Heart left ventricle (tissue), 16 donors: Measurements from ENCODE around the gene CUBN. TPM values are rescaled to one million over a fixed set of nuclear protein-coding genes. Genes with fewer than 3 reads are reported as not detected.

ENCODE experiments used
- ATAC-seq, 4 donors: fragments of 200-7000 bp; cut with Tn5 transposase; one replicate each; pipeline ENCODE4 v1.9.1; 2020 to 2022; ENCODE audit warnings: moderate library complexity in 4 of 4, mild to moderate bottlenecking in 3 of 4, moderate number of reproducible peaks in 1 of 4
- DNase-seq, 5 donors: peaks; one replicate each; pipeline ENCODE4 v3.0.0-alpha.2; 2020
- H3K27ac ChIP-seq, 12 donors: fragments of 200-600 bp; sonication (generic) in 4 of 12; one replicate each; pipeline versions ENCODE4 v1.5.0 to v1.8.0; 2016 to 2022; ENCODE audit warnings: mild to moderate bottlenecking in 2 of 12
- H3K27me3 ChIP-seq, 9 donors: fragments of 200-600 bp; sonication (generic) in 2 of 9; one replicate each; pipeline versions ENCODE4 v1.5.1 to v1.8.0; 2016 to 2022; ENCODE audit warnings: mild to moderate bottlenecking in 3 of 9
- H3K36me3 ChIP-seq, 9 donors: fragments of 200-600 bp; sonication (generic) in 2 of 9; one replicate each; pipeline versions ENCODE4 v1.5.0 to v1.8.0; 2018 to 2022; ENCODE audit warnings: mild to moderate bottlenecking in 2 of 9
- H3K4me1 ChIP-seq, 12 donors: fragments of 200-600 bp; sonication (generic) in 4 of 12; one replicate each; pipeline versions ENCODE4 v1.5.0 to v1.8.0; 2016 to 2022; ENCODE audit warnings: mild to moderate bottlenecking in 3 of 12
- H3K4me3 ChIP-seq, 12 donors: fragments of 200-600 bp; sonication (generic) in 4 of 12; one replicate each; pipeline versions ENCODE4 v1.5.0 to v1.8.0; 2017 to 2022; ENCODE audit warnings: mild to moderate bottlenecking in 9 of 12, moderate library complexity in 4 of 12
- H3K9me3 ChIP-seq, 12 donors: fragments of 200-600 bp; sonication (generic) in 4 of 12; one replicate each; pipeline versions ENCODE4 v1.5.0 to v1.8.0; 2016 to 2022; ENCODE audit warnings: mild to moderate bottlenecking in 1 of 12
- CTCF ChIP-seq, 12 donors: fragments of 200-600 bp; sonication (generic) in 4 of 12; IDR thresholded peaks; one replicate each; pipeline versions ENCODE4 v1.5.0 to v1.8.0; 2018 to 2022; ENCODE audit warnings: antibody characterized with exemption in 12 of 12, mild to moderate bottlenecking in 5 of 12
- POLR2A ChIP-seq, 2 donors: fragments of 450-650 bp; IDR thresholded peaks; one replicate each; pipeline ENCODE4 v1.6.1; 2017; ENCODE audit warnings: antibody characterized with exemption in 2 of 2, mild to moderate bottlenecking in 2 of 2, moderate library complexity in 2 of 2
- WGBS, 4 donors: extraction: QIAGEN DNeasy Blood & Tissue Kit in 2 of 4; methylation state at CpG; one replicate each; pipeline versions ENCODE4 v1.1.5 to v1.1.7; 2013 to 2018; 5-methylcytosine and 5-hydroxymethylcytosine counted together
- intact Hi-C, 10 donors: fragments of 100-400 bp; cut with DNase I; formaldehyde crosslinking; loops; one replicate each; pipeline versions ENCODE4 v1.11.1 to v1.14.2; 2022
- polyA plus RNA-seq, 2 donors: library from polyadenylated mRNA; stranded (reverse); fragments of 200-250 nt; gene quantifications; one replicate each; pipeline ENCODE4 v1.2.3, GENCODE V29; 2013
- total RNA-seq, 9 donors: library from RNA; depleted of rRNA in 2 of 9; stranded (reverse); fragments of >200 nt in 2 of 9; fragmentation: NEBNext Ultra II Directional in 3 of 9; extraction: Animal tissue kit (Norgen Biotek cat#: 25700) in 3 of 9; gene quantifications; one replicate each; pipeline versions ENCODE4 v1.1.0 to v1.2.4, GENCODE V29; 2016 to 2023
- donor health status: ischemic (EF 13 %, LVEDD 7.1; RV severe dilation, severe dysfunction).
- donor health status: healthy with polysubstance abuse.
- donor health status: DM: no; HTN: yes; CAD: no.
- donor health status: DM: no; HTN: no; CAD: no.
- donor health status: ischemic (EF 25% LVEDD 6.9; RV normal size, moderate dysfunction).
- donor health status: ischemic (EF 25% LVEDD 5.7; RV mildly dilated, moderate dysfunction).
- donor health status: healthy.
- donor health status: DM: yes; HTN: yes; CAD: no.
- donor health status: ischemic (EF 35%, LVEDD 5.7; RV mildly dilated, moderate dysfunction).
- donor health status: nonischemic (EF 11% LVEDD 7.7; RV severe dilation, severe dysfunction).
- donor health status: DM: yes; HTN: yes; CAD: no.
- donor health status: PGD.
- donor health status: ischemic (EF 29% LVEDD 5.4; RV normal size, mild dysfunction).
- donor health status: nonischemic (EF 23%, LVEDD 6.1; RV moderate dilation, normal function).

CUBN gene
- total and polyA plus RNA-seq, 11 donors, result 0.07 to 1.5 (median 0.44) TPM

GRCh38 chr10:17003651-17004286 lies 125.8 kb downstream of the CUBN start:
- Histone ChIP-seq H3K4me3 (no peak overlapping the region), H3K4me1 (peaks cover 0 to 69% (median 25%) of the 10 kb centered on the region in 12 donors), H3K9me3 (peaks cover 0 to 14% (median 0%) of the 10 kb centered on the region in 12 donors), H3K36me3 (no peaks in the 10 kb centered on the region), H3K27me3 (no peaks in the 10 kb centered on the region), H3K27ac (peak overlapping the region in 7 of 12 donors; percentile 44 to 91 (median 78))
- intact Hi-C loops, result loop anchor here in 3 of 10 donors (5.0 to 10.0 kb wide), 3 partner anchors 109 to 229 kb away; partner anchors contain the start of gene VIM (in 1 of the 3)
- 74 to 84% (median 80%) methylated on average over 7 of the region's 7 CpGs for WGBS, 4 donors
- ATAC-seq (no peak), DNase-seq (no peak)
- TF ChIP-seq CTCF (IDR thresholded peaks at IDR 0.05) (no peak), POLR2A (IDR thresholded peaks at IDR 0.05) (no peak)

GRCh38 chr10:17003151-17003550 lies 126.5 kb downstream of the CUBN start:
- H3K4me1 ChIP-seq, result peaks cover 0 to 64% (median 21%) of the 10 kb centered on the region in 12 donors

GRCh38 chr10:17001961-17002749 lies 127.5 kb downstream of the CUBN start:
- intact Hi-C loops, result loop anchor here in 3 of 10 donors (5.0 to 10.0 kb wide), 3 partner anchors 107 to 230 kb away; partner anchors contain the start of gene VIM (in 1 of the 3)
- H3K27ac ChIP-seq, result peak overlapping the region; percentile 33 to 91 (median 66)
- DNase-seq, result peak in 4 of 5 donors; percentile 44 to 47 (median 46)
- no peaks in the 10 kb centered on the region for H3K27me3 ChIP-seq
- peaks cover 0 to 59% (median 14%) of the 10 kb centered on the region in 12 donors for H3K4me1 ChIP-seq
- peak; percentile 73 to 81 (median 77) for ATAC-seq
- H3K36me3 ChIP-seq, result no peaks in the 10 kb centered on the region
- no peak for TF ChIP-seq POLR2A (IDR thresholded peaks at IDR 0.05)
- no peak for TF ChIP-seq CTCF (IDR thresholded peaks at IDR 0.05)
- no peak overlapping the region for H3K4me3 ChIP-seq
- peaks cover 0 to 14% (median 0%) of the 10 kb centered on the region in 12 donors for H3K9me3 ChIP-seq
- 58 to 62% (median 59%) methylated on average over 8 of the region's 8 CpGs for WGBS, 4 donors

More at GRCh38 chr10:17003151-17003550, 126.5 kb downstream of the CUBN start:
- H3K4me3 ChIP-seq, result peak overlapping the region in 1 of 12 donors; percentile 12
- 54 to 75% (median 69%) methylated on average over 7 of the region's 7 CpGs for WGBS, 4 donors
- ATAC-seq (peak in 1 of 4 donors; percentile 60), DNase-seq (no peak)
- H3K27ac ChIP-seq, result peak overlapping the region; percentile 18 to 91 (median 65)
- no peaks in the 10 kb centered on the region for H3K27me3 ChIP-seq
- TF ChIP-seq CTCF (IDR thresholded peaks at IDR 0.05) (no peak), POLR2A (IDR thresholded peaks at IDR 0.05) (no peak)
- intact Hi-C loops, result loop anchor here in 3 of 10 donors (5.0 to 10.0 kb wide), 3 partner anchors 108 to 229 kb away; partner anchors contain the start of gene VIM (in 1 of the 3)
- no peaks in the 10 kb centered on the region for H3K36me3 ChIP-seq
- H3K9me3 ChIP-seq, result peaks cover 0 to 14% (median 0%) of the 10 kb centered on the region in 12 donors
